Osteocyte (in vitro differentiated cells): ENCODE results near the gene UQCRHL. TPM values are rescaled to one million over a fixed set of nuclear protein-coding genes. Genes with fewer than 3 reads are reported as not detected.
"Not testable (repeated sequence)": the region's sequence is repeated elsewhere in the genome, so short reads cannot be mapped to it uniquely, and the experiment has no call there.

Experiments
- DNase-seq: peaks from one replicate; pipeline ENCODE4 v3.0.0; 2021; ENCODE audit warnings: mixed read lengths; ENCODE audit not compliant: unreplicated experiment; ENCODE audit errors: extremely low spot score
- H3K27ac Mint-ChIP-seq: one replicate; pipeline ENCODE4 v1.8.0; 2021; ENCODE audit warnings: mild to moderate bottlenecking, mixed read lengths; ENCODE audit not compliant: unreplicated experiment
- H3K27me3 Mint-ChIP-seq: one replicate; pipeline ENCODE4 v1.8.0; 2021; ENCODE audit warnings: mixed read lengths; ENCODE audit not compliant: unreplicated experiment
- H3K36me3 Mint-ChIP-seq: one replicate; pipeline ENCODE4 v1.8.0; 2021; ENCODE audit warnings: mixed read lengths; ENCODE audit not compliant: unreplicated experiment
- H3K4me1 Mint-ChIP-seq: one replicate; pipeline ENCODE4 v1.8.0; 2021; ENCODE audit warnings: mixed read lengths; ENCODE audit not compliant: unreplicated experiment
- H3K4me3 Mint-ChIP-seq: one replicate; pipeline ENCODE4 v1.8.0; 2021; ENCODE audit warnings: mild to moderate bottlenecking, moderate library complexity, mixed read lengths; ENCODE audit not compliant: unreplicated experiment
- H3K9me3 Mint-ChIP-seq: one replicate; pipeline ENCODE4 v1.8.0; 2021; ENCODE audit warnings: mixed read lengths; ENCODE audit not compliant: unreplicated experiment
- CTCF ChIP-seq: fragments of 200-600 bp; sonication (generic); IDR thresholded peaks from 2 replicates; pipeline ENCODE4 v1.5.0; 2021; ENCODE audit warnings: antibody characterized with exemption, mild to moderate bottlenecking, moderate library complexity
- total RNA-seq: library from RNA; stranded (reverse); gene quantifications from 2 replicates; pipeline ENCODE4 v1.2.1, GENCODE V29; 2021

The UQCRHL gene
- total RNA-seq, 1 donor from 2014 or later = 1.6 TPM

- Mint-ChIP-seq H3K4me3 (peak within 1 kb of the TSS; percentile 98), H3K36me3 (no peaks in the 10 kb centered on the region), H3K9me3 (no peaks in the 10 kb centered on the region), H3K27ac (peak within 1 kb of the TSS; percentile 98), H3K4me1 (peaks cover 38% of the 10 kb centered on the region), H3K27me3 (no peaks in the 10 kb centered on the region)
- TF ChIP-seq CTCF = no peak
- DNase-seq = peak; percentile 100
Measured at GRCh38 chr1:15847100-15847892, 39.8 kb upstream of the UQCRHL start, which contains the start of gene SPEN. Gene SPEN (plus strand): TSS chr1:15847707. CDS start chr1:15848068, 361 bp downstream.

GRCh38 chr1:15846056-15846455, 38.6 kb upstream of the UQCRHL start:
- H3K36me3 Mint-ChIP-seq, H3K9me3 Mint-ChIP-seq, H3K27me3 Mint-ChIP-seq, DNase-seq, H3K27ac Mint-ChIP-seq: not testable (repeated sequence)
- H3K4me1 Mint-ChIP-seq = peaks cover 26% of the 10 kb centered on the region
- H3K4me3 Mint-ChIP-seq = peak overlapping the region; percentile 44

GRCh38 chr1:15843826-15844572, 36.5 kb upstream of the UQCRHL start:
- no peaks in the 10 kb centered on the region for H3K9me3 Mint-ChIP-seq
- peak overlapping the region; percentile 14 for H3K27ac Mint-ChIP-seq
- H3K27me3 Mint-ChIP-seq = no peaks in the 10 kb centered on the region
- no peaks in the 10 kb centered on the region for H3K36me3 Mint-ChIP-seq
- no peak for TF ChIP-seq CTCF
- DNase-seq = no peak
- H3K4me1 Mint-ChIP-seq = peaks cover 14% of the 10 kb centered on the region
- no peak overlapping the region for H3K4me3 Mint-ChIP-seq

GRCh38 chr1:15838721-15839120, 31.3 kb upstream of the UQCRHL start:
- Mint-ChIP-seq H3K36me3 (no peaks in the 10 kb centered on the region), H3K4me1 (peaks cover 10% of the 10 kb centered on the region), H3K4me3 (no peak overlapping the region), H3K27ac (no peak overlapping the region), H3K27me3 (no peaks in the 10 kb centered on the region), H3K9me3 (no peaks in the 10 kb centered on the region)
- TF ChIP-seq CTCF = no peak
- DNase-seq = no peak

- Mint-ChIP-seq H3K27ac (no peak overlapping the region), H3K36me3 (no peaks in the 10 kb centered on the region), H3K27me3 (no peaks in the 10 kb centered on the region), H3K9me3 (no peaks in the 10 kb centered on the region), H3K4me3 (no peak overlapping the region), H3K4me1 (peaks cover 16% of the 10 kb centered on the region)
- TF ChIP-seq CTCF = no peak
- no peak for DNase-seq
Measured at GRCh38 chr1:15837931-15838330, 30.5 kb upstream of the UQCRHL start.
